ENCODE data around the gene SLFN5. TPM values are rescaled to one million over a fixed set of nuclear protein-coding genes. Genes with fewer than 3 reads are reported as not detected.
"Not testable (repeated sequence)": the region's sequence is repeated elsewhere in the genome, so short reads cannot be mapped to it uniquely, and the experiment has no call there.

SLFN5 gene
- polyA plus RNA-seq (ENCODE audit: insufficient read length in 3 of 3), result 10 to 100 TPM; 14.0 to 18.6 (median 16.7) TPM

DNA sequence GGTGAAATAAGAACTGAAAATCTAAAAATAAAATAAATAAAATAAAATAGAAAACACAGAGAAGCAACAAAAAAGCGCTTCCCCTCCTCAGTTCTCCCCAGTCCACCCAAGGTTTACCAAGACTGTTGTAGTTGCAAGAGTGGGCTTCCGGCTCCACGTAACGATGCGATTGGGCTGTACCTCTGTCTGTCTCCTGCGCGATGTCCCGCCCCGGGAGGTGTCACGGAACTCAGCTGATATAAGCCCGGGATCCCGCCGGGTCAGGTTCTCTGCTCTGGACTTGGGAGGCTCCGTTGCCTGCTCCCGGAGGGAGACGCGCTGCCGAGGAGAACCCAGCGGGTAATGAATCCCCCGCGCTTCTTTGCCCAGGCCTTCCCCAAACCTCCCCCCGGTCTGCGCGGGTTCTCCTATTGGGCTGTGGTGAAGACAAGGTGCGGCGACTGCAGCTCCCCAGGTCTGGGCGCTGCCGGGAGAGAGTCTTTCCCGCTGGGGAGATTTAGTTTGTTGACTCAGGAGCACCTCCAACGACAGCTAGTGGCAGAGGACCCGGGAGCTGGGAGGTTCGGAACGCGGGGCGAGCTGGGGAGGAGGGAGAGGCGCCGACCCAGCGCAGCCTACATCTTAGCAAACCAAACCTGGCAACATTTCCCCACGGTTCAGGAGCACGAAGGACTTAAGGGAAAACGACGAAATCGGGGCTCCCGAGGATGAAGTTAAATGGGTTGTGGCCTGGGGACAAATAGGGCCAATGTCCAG is at the start of gene SLFN5:
TSS of gene SLFN5 (plus strand) at position 268 of the 756 bp plus-strand sequence. CDS start 15,619 bp downstream, outside the sequence.
- peak; percentile 80 to 87 (median 81) for DNase-seq (ENCODE audit: low read depth in 3 of 3, low spot score in 2 of 3)

DNA sequence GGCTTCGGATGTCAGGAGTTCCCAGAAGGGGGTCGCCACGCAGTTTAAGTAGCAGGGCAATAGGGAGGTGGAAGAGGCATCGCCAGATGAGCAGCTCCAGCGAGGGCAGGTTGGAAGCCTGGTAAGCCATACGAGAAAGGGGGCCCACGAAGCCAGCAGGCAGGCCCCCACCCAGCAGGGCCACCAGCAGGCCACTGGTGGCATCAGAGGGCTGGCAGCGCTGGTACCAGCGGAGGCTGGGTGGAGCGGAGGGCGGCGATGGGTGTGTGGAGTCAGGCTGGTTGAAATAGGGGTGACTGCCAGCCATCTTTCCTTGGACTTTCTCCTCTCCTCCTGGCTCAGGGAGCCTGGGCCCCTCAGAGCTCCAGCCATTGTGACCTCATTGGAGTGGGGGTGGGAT is 48.9 kb upstream of the SLFN5 start, which contains the start of gene SLC35G3:
TSS of gene SLC35G3 (minus strand) at position 393 of the 400 bp plus-strand sequence. CDS start at position 307, 86 bp downstream.
- DNase-seq (ENCODE audit: low read depth in 3 of 3, low spot score in 2 of 3), result not testable (repeated sequence)

DNA sequence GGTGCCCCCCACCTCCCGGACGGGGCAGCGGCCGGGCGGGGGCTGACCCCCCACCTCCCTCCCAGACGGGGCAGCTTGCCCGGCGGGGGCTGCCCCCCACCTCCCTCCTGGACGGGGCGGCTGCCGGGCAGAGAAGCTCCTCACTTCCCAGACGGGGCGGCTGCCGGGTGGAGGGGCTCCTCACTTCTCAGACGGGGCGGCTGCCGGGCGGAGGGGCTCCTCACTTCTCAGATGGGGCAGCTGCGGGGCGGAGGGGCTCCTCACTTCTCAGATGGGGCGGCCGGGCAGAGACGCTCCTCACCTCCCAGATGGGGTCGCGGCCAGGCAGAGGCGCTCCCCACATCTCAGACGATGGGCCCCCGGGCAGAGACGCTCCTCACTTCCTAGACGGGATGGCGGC is 47.8 kb upstream of the SLFN5 start:
- not testable (repeated sequence) for DNase-seq (ENCODE audit: low read depth in 3 of 3, low spot score in 2 of 3)

DNA sequence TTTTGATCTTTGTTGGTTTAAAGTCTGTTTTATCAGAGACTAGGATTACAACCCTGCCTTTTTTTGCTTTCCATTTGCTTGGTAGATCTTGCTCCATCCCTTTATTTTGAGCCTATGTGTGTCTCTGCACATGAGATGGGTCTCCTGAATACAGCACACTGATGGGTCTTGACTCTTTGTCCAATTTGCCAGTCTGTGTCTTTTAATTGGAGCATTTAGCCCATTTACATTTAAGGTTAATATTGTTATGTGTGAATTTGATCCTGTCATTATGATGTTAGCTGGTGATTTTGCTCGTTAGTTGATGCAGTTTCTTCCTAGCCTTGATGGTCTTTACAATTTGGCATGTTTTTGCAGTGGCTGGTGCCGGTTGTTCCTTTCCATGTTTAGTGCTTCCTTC is 40.3 kb upstream of the SLFN5 start:
- not testable (repeated sequence) for DNase-seq (ENCODE audit: low read depth in 3 of 3, low spot score in 2 of 3)

DNA sequence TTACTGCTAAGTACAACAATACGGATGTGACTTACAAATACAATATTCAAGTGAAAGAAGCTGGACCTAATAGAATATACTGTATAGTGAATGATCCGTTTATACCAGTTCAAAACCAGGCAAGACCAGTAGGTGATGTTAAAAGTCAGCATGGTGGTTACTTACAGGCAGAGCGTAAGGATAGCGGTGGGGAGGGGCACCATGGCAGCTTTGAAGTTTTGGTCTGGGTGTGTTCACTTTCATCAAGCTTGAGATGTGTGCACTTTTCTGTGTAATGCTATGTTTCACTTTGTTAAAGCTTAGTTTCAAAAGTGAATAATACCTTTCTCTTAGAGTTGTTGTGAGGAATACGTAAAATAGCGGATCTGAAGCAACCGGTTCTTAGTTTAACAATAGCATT is 32.1 kb upstream of the SLFN5 start:
- no peak for DNase-seq (ENCODE audit: low read depth in 3 of 3, low spot score in 2 of 3)

DNA sequence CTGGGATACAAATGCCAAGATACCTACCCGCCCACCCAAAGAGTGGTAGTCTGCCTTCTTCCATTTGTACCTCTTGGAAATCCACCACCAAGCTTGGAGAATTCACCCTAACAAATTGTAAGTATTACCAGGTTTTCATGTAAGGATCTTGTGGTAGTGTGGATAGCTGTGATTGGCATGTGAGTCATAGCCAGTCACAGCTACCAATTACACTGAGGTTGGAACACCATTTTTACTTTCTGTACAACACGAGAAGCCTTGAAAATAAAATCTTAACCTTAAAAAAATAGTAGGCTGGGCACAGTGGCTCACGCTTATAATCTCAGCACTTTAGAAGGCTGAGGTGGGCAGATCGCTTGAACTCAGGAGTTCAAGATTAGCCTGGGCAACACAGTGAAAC is 30.2 kb upstream of the SLFN5 start:
- no peak for DNase-seq (ENCODE audit: low read depth in 3 of 3, low spot score in 2 of 3)

DNA sequence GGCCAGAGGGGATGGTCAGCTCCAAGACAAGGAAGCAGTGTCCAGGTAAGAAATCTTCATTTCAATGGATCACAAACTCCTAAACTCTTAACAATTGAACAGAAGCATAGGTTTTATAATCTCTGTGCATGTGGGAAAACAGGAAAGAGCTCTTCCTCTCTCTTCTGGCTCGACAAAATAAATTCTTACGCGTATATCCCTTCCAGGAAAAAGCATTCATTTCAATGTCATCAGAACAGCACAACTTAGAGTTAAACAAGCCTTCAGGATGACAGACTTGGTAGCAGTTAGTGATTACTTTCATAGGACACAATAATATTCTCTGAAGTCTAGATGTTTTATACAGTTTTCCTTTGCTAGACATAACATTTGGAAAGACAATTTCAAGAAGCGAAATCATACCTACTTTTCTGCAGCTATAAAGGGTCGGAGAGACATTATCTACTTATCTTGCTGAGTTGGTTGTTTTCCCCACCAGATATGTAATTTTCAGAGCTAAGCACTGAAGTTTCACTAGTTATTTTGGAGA is 29.4 kb upstream of the SLFN5 start:
- DNase-seq (ENCODE audit: low read depth in 3 of 3, low spot score in 2 of 3), result no peak

DNA sequence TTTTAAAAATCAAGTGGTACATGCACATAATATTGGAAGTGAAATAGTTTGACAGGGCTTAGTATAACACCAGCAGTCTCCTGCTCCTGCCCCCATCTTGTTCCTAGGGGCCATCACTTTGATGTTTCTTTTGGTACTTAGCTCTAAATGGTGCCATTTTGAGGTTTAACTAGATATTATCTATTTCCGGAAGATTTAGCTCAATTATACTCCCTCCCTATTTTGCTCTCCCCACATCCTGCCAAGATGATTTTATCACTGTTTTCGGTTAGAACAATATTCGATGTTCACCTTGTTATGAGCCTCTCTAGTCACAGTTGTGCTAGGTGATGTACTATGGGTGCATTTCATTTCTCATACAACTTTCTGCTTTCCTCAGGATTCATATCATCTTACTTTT is 28.7 kb upstream of the SLFN5 start:
- no peak for DNase-seq (ENCODE audit: low read depth in 3 of 3, low spot score in 2 of 3)

DNA sequence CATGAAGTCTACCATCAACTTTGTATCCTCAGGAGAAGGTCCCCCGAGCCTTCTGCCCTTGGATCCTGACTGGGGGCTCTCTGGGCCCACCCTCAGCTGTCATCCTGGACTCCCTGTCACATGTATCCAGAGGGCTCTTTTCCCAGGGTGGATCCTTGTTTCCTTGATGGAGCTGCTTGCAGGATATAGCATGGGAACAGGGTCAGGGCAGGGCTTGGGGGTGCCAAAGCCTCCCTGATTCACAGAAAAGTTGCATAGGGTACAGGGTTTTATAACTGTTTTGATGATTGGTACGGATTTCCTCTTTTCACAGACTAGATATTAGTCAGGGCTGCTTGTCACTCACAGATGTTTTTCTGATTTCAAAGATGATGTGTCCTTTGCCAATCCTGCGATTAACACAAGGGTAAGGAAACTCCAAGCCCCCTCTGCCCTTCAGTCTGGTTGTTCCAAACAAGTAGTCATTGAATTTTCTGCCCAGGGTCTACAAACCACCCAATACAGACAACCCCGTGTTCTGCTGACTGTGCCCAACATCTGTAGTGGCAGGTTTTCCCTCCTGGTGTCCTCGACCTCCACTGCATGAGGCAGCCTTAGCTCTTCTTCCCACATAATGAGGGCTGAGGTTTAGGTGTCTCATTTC is 28.1 kb upstream of the SLFN5 start:
- no peak for DNase-seq (ENCODE audit: low read depth in 3 of 3, low spot score in 2 of 3)

DNA sequence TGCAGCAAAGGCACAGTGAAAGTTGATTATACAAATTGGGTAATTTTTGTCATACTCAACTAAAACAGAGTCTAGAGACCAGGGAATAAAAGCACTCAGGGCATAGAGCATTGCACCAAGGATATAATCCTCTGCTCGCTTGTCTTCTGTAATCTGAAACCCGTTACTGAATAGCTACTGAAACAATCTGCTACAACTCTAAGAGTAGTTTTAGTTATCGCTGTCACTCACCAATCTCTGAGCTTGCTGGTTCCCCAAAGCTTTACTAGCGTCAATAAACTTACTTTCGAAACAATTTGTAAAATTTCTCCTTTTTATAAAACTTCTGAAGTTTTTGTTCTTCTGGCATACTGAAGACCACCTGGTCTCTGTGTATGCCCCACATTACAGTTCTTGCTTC is 25.8 kb upstream of the SLFN5 start:
- no peak for DNase-seq (ENCODE audit: low read depth in 3 of 3, low spot score in 2 of 3)

DNA sequence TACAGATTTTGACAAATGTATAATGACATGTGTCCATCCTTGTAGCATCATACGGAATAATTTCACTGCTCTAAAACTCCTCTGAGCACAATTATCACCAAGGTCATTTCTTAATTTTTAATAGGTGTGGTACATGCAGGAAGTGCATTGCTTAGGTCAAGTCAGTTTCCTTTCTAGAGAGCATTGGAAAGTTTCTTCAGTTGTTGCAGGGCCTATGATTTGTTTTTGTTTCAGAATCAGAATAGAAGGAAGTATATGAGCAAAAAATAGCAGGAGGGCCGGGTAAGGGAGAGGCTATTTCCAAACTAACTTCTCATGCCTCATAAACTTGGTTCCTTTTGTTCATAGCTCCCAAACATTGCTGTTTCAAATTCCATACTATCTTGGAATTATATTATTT is 24.0 kb upstream of the SLFN5 start:
- DNase-seq (ENCODE audit: low read depth in 3 of 3, low spot score in 2 of 3), result no peak

DNA sequence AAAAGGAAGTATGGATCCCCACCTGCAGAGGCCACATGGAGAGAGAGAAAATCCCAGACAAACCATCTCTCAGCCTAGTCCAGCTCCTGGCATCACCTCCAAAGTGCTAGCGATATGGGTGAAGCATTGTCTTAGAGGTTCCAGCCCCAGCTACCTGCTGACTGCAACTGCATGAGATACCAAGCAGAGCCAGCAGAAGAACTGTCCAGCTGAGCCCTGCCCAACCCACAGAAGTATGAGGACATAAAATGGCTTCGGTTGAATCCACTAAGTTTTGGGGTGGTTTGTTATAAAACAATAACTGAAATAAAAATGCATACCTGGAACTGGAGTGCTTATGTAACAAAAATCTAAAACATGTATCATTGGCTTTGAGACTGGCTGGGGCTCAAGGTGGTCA is 20.4 kb upstream of the SLFN5 start:
- DNase-seq (ENCODE audit: low read depth in 3 of 3, low spot score in 2 of 3), result no peak

DNA sequence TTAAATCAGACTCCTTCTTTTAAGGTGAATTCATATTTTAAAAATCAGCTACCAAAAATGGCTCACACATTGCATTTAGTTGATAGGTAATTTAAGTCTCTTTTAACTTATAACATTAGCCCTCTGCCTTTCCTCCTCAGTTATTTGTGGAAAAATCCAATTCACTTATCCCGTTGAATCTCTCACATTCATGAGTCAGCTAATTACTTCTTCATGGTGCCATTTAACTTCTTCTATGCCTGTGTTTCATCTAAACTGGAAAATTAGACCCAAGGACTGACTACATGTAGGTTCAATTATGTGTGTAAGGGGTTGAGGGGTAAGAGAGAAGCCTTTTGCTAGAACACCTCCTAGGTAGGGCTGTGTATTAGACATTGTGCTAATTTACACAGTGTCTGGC is 18.4 kb upstream of the SLFN5 start:
- DNase-seq (ENCODE audit: low read depth in 3 of 3, low spot score in 2 of 3), result no peak

DNA sequence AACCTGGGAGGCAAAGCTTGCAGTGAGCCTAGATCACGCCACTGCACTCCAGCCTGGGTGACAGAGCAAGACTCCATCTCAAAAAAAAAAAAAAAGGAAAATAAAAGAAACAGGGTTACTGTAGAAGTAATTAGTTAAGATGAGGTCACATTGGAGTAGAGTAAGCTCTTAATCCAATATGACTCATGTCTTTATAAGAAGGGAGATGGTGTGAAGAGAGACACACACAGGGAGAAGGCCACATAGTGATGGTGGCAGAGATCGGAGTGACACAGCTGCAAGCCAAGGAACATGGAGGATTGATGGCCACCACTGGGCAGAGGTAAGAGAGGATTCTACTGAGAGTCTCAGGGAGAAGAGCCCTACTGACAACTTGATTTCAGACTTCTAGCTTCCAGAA is 15.3 kb upstream of the SLFN5 start:
- DNase-seq (ENCODE audit: low read depth in 3 of 3, low spot score in 2 of 3), result no peak

DNA sequence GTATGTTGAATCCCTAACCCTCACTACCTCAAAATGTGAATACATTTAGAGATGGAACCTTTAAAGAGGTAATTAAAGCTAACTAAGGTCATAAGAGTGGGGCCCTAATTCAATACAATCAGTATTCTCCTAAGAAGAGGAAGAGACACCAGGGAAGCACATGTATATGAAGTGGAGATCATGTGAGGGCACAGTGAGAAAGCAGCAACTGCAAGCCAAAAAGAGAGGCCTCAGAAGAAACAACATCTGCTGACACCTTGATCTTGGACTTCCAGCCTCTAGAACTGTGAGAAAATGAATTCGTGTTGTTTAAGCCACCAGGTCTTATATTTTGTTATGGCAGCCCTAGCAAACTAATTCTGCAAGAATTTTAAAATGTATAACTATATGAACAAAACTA is 13.2 kb upstream of the SLFN5 start:
- DNase-seq (ENCODE audit: low read depth in 3 of 3, low spot score in 2 of 3), result no peak

DNA sequence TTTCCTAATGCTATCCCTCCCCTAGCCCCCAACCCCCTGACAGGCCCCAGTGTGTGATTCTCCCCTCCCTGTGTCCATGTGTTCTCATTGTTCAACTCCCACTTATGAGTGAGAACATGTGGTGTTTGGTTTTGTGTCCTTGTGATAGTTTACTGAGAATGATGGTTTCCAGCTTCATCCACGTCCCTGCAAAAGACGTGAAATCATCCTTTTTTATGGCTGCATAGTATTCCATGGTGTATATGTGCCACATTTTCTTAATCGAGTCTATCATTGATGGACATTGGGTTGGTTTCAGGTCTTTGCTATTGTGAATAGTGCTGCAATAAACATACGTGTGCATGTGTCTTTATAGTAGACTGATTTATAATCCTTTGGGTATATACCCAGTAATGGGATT is 8.6 kb upstream of the SLFN5 start:
- not testable (repeated sequence) for DNase-seq (ENCODE audit: low read depth in 3 of 3, low spot score in 2 of 3)

DNA sequence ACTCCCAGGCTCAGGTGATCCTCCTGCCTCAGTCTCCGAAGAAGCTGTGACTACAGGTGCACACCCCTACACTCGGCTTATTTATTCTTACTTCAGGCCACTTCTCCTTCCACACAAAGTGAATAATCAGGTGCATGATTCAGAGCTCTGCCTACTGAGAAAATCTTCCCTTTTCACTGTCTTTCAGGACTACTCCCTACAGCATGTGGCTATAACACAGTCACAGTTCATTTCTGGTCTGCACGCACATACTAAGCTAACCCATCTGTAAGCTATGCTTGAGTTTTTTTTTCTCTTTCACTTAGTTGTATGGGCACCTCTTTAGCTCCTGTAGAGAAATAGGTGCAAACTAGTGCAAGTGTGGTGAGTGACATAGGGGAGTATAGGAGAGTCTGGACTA is 7.6 kb upstream of the SLFN5 start:
- no peak for DNase-seq (ENCODE audit: low read depth in 3 of 3, low spot score in 2 of 3)

DNA sequence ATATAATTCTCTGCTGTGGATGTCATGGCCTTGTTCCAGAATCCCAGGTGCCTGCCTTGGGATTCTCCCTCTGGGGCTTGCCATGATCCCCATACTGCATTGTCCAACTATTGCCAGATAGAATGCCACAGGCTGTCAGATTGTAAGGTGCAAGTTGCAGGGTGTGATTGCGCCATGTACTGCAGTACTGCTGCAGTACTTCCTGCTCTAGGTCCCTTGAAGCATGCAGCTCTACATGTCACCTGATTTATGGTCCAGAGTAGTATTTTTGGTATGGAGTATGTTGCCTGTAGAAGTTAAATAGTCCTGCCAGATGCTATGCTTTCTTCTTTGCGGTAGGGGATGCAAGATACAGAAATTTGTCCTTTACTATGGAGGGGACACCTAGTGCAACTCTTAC is 7.0 kb upstream of the SLFN5 start:
- DNase-seq (ENCODE audit: low read depth in 3 of 3, low spot score in 2 of 3), result no peak

DNA sequence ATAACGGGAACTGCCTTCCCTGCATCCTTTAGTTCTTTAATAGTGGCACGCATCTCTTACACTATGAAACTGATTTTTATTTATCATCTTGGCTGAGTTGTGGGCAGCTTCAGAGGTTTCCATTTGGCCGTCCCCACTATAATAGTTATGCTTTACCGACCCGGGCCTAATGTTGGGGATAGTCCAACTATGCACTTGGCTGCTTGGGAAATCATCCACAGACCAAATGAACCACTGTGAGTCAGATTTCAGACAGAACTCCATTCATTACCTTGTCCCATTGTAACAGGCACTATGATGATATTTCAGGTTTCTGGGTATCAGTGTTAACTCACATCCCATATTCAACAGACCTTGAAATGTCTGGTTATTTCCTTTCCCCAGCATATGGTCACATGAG is 6.1 kb upstream of the SLFN5 start:
- no peak for DNase-seq (ENCODE audit: low read depth in 3 of 3, low spot score in 2 of 3)

DNA sequence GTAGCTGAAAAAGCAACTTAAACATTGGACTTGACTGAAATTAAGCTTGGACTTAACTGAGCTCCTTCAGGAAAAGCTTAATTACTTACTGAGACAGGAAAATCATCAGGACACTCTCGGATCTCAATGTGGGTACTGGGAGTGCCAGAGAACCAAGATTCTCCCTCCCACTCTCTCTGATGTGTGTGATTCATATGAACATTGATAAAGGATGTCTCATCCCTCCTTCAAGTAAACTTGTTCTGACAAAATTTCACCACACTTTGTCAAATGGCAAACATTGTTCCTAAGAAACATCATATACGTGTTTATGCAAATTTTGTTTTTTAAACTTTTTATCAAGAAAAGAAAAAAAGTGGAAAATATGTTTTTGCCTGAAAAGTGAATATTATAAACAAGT is 4.1 kb upstream of the SLFN5 start:
- no peak for DNase-seq (ENCODE audit: low read depth in 3 of 3, low spot score in 2 of 3)

DNA sequence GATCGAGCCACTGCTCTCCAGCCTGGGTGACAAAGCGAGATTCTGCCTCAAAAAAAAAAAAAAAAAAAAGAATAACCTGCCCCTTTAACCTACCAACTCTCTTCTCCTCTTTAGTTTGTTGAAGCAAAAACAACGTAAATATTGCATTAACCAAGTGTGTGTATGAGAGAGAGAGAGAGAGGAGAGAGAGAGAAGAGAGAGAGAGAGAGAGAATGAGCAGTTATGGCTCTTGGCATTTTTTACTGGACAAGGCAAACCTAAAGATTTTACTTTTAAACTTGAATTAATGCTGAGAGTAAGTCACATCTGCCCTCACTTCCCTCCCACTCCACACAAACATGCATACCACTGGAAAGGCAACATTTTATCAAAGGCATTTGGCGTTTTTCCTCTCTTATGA is 3.0 kb upstream of the SLFN5 start:
- DNase-seq (ENCODE audit: low read depth in 3 of 3, low spot score in 2 of 3), result no peak

DNA sequence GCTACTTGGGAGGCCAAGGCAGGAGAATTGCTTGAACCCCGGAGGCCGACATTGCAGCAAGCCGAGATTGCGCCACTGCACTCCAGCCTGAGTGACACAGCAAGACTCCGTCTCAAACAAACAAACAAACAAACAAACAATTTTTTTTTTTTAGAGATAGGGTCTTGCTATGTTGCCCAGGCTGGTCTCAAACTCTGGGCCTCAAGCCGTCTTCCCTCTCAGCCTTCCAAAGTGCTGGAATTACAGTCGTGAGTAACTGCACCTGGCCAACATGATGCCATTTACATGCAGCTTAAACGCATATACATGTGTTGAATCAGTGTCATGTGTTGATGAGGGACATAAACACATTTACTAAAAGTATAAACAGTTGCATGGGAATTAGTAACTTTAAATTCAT is 2.0 kb upstream of the SLFN5 start:
- no peak for DNase-seq (ENCODE audit: low read depth in 3 of 3, low spot score in 2 of 3)
